ENCODE measurements around the gene GSKIP.

Gene GSKIP

DNA sequence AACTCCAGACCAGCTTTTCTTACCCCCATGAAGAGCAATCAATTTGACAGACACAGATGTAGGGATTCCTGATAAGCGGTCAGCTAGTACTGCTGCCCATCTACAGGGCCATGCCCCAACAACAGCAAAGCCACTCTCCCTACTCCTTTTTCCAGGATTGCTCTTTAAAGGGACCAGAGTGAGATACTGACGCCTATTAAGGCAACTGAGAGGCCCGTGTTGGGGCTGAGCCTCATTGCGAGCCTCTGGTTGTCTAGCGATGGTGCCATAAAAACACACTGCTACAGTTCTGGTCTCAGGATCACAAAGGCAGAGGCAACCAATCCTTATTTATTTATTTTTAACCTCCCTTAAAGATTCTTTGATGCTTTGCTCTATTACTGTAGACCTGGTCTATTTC, 59.7 kb downstream of the GSKIP start:
- no peak for DNase-seq

DNA sequence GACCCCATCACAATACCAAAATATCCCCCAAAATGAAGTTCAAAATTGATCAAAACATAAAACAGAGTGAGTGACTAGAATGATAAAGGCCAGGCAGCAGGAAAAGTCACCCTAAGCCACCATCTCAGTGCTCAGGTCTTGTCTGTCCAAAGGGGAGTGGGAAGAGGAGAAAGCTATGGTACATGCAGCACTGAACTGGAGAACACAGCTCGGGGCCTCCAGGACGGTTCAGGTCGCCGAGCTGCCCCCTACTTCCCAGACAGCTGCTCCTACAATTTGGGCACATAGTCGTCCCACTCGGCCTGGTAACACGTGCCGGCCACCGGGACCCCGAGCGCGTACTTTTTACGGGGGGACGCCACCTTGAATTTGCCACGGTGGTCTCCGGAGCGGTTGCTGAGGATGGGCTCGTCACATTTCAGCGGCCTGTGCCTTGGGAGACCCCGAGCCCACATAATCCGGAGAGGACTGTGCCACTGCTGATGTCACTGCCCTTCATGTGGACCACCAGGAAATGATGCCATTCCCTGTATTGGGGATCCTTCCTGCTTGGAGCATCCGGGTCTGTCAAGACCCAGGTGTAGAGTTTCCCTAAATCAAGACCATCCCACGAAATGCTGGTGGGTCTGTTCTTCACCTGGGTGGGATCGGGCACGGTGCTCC, 60.3 kb downstream of the GSKIP start:
- DNase-seq = no peak

DNA sequence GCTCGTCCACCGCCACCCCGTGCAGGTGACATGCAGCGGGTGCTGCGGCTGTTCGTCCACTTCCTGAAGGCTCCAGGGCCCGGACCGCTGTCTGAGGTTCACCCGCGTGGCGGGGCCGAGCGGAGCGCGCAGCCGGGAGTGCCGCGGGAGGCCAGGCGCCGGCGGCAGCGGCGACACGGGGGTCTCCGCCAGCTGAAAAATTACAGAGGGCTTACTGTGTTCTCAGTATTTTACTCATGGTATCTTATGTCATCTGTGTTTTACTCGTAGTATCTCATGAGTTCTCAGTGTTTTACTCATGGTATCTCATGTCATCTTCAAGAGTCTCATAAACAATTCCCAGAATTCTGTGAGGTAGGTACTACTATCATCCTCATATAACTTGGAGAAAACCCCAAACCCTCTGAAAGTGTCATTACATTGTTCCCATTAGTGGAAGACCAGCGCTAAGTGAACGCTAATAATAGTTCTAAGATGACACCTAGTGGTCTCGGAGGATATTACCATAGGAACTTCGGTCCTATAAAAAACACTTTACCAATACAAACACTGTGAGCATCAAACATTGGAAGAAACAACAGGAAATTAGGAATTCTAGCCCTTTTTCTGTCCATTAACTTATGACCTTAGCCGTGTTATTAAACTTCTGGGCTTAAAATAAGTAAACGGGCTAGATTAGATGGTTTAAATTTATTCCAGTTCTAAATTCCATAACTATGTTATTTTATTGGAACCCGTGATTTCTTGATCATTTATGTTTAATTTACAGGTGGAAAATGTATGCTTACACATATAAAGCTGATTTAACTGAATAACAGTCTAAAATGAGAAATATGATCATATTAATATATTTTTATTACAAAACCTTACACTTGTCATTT, 61.0 kb downstream of the GSKIP start:
- peak; percentile 68 for DNase-seq

DNA sequence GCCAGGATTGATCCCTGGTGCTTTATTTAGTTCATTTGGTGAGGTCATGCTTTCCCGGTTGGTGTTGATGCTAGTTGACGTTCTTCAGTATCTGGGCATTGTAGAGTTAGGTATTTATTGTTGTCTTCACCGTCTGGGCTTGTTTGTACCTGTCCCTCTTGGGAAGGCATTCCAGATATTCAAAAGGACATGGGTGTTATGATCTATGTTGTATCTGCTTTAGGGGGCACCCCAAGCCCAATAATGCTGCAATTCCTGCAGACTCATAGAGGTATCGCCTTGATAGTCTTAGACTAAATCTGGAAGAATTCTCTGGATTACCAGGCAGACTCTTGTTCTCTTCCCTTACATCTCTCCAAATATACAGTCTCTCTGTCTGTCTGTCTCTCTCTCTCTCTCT, 70.7 kb downstream of the GSKIP start:
- no peak for DNase-seq
